Panc1 (cell line): ENCODE data around the gene CDIPT. TPM values are rescaled to one million over a fixed set of nuclear protein-coding genes. Genes with fewer than 3 reads are reported as not detected.
A peak's percentile ranks its signal among the peaks of the same experiment; 100 is the strongest.

Experiments
- ATAC-seq: fragments of 200-7000 bp; cut with Tn5 transposase; 2 replicates; pipeline ENCODE4 v1.9.1; 2020; ENCODE audit warnings: mild to moderate bottlenecking, moderate library complexity
- BruUV-seq: library from RNA; stranded (reverse); fragments of 400-500 nt; replicated peaks from 2 replicates; lab custom pipeline; 2021; lab: Mats Ljungman, UMichigan
- CTCF ChIA-PET: fragments of 300-600 bp; sonication (Branson Sonifier 250); formaldehyde crosslinking; loops from one replicate; lab custom pipeline; 2022; ENCODE audit warnings: antibody characterized with exemption; lab: Charles Lee
- POLR2A ChIA-PET: fragments of 300-600 bp; sonication (Branson Sonifier 250); formaldehyde crosslinking; loops from one replicate; lab custom pipeline; 2022; ENCODE audit warnings: antibody characterized with exemption; lab: Charles Lee
- DNase-seq: peaks from one replicate; pipeline ENCODE4 v3.0.0-alpha.2; 2010; ENCODE audit warnings: low read depth, low spot score
- H3K27ac ChIP-seq: 2 replicates; pipeline ENCODE4 v1.5.1; 2011; ENCODE audit warnings: mild to moderate bottlenecking, low read length, inconsistent platforms
- H3K27me3 ChIP-seq: fragments of 200-500 bp; sonication (Bioruptor generic); 2 replicates; pipeline ENCODE4 v1.6.0; 2014; ENCODE audit warnings: low read length, inconsistent platforms; ENCODE audit not compliant: control insufficient read depth, insufficient read depth
- H3K36me3 ChIP-seq: fragments of 200-500 bp; sonication (Bioruptor generic); 2 replicates; pipeline ENCODE4 v1.5.1; 2014; ENCODE audit warnings: inconsistent platforms, mild to moderate bottlenecking, low read length, moderate library complexity; ENCODE audit not compliant: control insufficient read depth, insufficient read depth
- H3K4me1 ChIP-seq: 2 replicates; pipeline ENCODE4 v1.5.1; 2011; ENCODE audit warnings: inconsistent platforms, mild to moderate bottlenecking, low read length, moderate library complexity; ENCODE audit not compliant: control insufficient read depth, insufficient read depth
- H3K4me3 ChIP-seq, 2 experiments: 2 replicates each; pipeline ENCODE4 v1.5.1; 2011 to 2012; ENCODE audit warnings: low read depth in 2 of 2, low read length in 2 of 2, mild to moderate bottlenecking in 2 of 2, inconsistent platforms in 1 of 2, moderate library complexity in 1 of 2
- H3K9me3 ChIP-seq: fragments of 200-500 bp; sonication (Bioruptor generic); 2 replicates; pipeline ENCODE4 v1.5.1; 2014; ENCODE audit warnings: low read depth, mild to moderate bottlenecking, inconsistent platforms, low read length, moderate library complexity; ENCODE audit not compliant: control insufficient read depth, insufficient read depth
- CTCF ChIP-seq: fragments of 450-650 bp; IDR thresholded peaks from 2 replicates; pipeline ENCODE4 v1.5.1; 2017; ENCODE audit warnings: mild to moderate bottlenecking
- POLR2AphosphoS5 ChIP-seq: IDR thresholded peaks from 2 replicates; pipeline ENCODE4 v1.6.1; 2012; ENCODE audit warnings: mild to moderate bottlenecking, low read depth, low read length, moderate library complexity
- REST ChIP-seq, 2 experiments: IDR thresholded peaks; 2 replicates each; pipeline ENCODE4 v1.6.1; 2011 to 2012; ENCODE audit warnings: low read depth in 2 of 2, control low read depth in 1 of 2, low read length in 1 of 2, mild to moderate bottlenecking in 1 of 2, moderate library complexity in 1 of 2; ENCODE audit not compliant: insufficient read depth in 1 of 2
- SIN3A ChIP-seq: IDR thresholded peaks from 2 replicates; pipeline ENCODE4 v1.6.1; 2012; ENCODE audit warnings: low read depth, mild to moderate bottlenecking, low read length, moderate library complexity, borderline replicate concordance; ENCODE audit not compliant: insufficient read depth
- TCF7L2 ChIP-seq: IDR thresholded peaks from 2 replicates; pipeline ENCODE4 v1.6.1; 2011; ENCODE audit warnings: mild to moderate bottlenecking, low read depth, low read length, inconsistent platforms
- in situ Hi-C: cut with HindIII; loops from 2 replicates; pipeline ENCODE4 v1.10.0; 2016; ENCODE audit warnings: low sequenced_read_pairs, low pct_unique_long_range_greater_than_20kb
- intact Hi-C: fragments of 100-400 bp; cut with micrococcal nuclease; formaldehyde crosslinking; loops from one replicate; pipeline ENCODE4 v1.10.0; 2022; ENCODE audit not compliant: unreplicated experiment
- total RNA-seq: library from RNA; stranded (reverse); gene quantifications from one replicate; pipeline ENCODE4 v1.2.1, GENCODE V29; 2021; ENCODE audit not compliant: unreplicated experiment

Gene CDIPT
- total RNA-seq, 1 experiment from 2014 or later: 71.6 TPM

GRCh38 chr16:29826342-29826695, 36.7 kb downstream of the CDIPT start:
- Histone ChIP-seq H3K36me3 (no peaks in the 10 kb centered on the region), H3K27ac (no peak overlapping the region), H3K4me1 (peaks cover 29% of the 10 kb centered on the region), H3K4me3 (no peak overlapping the region), H3K9me3 (no peaks in the 10 kb centered on the region), H3K27me3 (no peaks in the 10 kb centered on the region)
- ChIA-PET POLR2A (no interaction called here), CTCF (interaction anchor here (0.6 to 0.7 kb wide), 3 partner anchors 9 to 214 kb away, joined by 7 to 20 read pairs (median 10); no protein-coding TSS in a partner anchor)
- intact Hi-C loops: no loop called here
- in situ Hi-C loops: no loop called here
- DNase-seq (no peak), ATAC-seq (no peak)
- no peak for TF ChIP-seq REST (IDR thresholded peaks at IDR 0.05; ENCODE audit: insufficient read depth in 1 of 2, low read depth in 2 of 2, low read length in 1 of 2)
- no peak for TF ChIP-seq CTCF
- TF ChIP-seq POLR2AphosphoS5: no peak
- TF ChIP-seq TCF7L2: no peak
- TF ChIP-seq SIN3A: no peak
- no TSS peak for BruUV-seq

GRCh38 chr16:29825145-29826044, 37.6 kb downstream of the CDIPT start:
- intact Hi-C loops: no loop called here
- ChIA-PET POLR2A (no interaction called here), CTCF (no interaction called here)
- H3K4me3 ChIP-seq: no peak overlapping the region
- BruUV-seq: no TSS peak
- H3K9me3 ChIP-seq: no peaks in the 10 kb centered on the region
- peak overlapping the region; percentile 36 for H3K27ac ChIP-seq
- in situ Hi-C loops: no loop called here
- peaks cover 37% of the 10 kb centered on the region for H3K4me1 ChIP-seq
- DNase-seq (no peak), ATAC-seq (peak; percentile 4; the same call in 1 of the 2 replicates)
- no peaks in the 10 kb centered on the region; the same call in 1 of the 2 replicates for H3K36me3 ChIP-seq
- TF ChIP-seq SIN3A (no peak), TCF7L2 (no peak), REST (IDR thresholded peaks at IDR 0.05; ENCODE audit: insufficient read depth in 1 of 2, low read depth in 2 of 2, low read length in 1 of 2) (no peak), CTCF (no peak), POLR2AphosphoS5 (no peak)
- no peaks in the 10 kb centered on the region for H3K27me3 ChIP-seq
